GM12878 (cell line): Measurements from ENCODE around the gene UVRAG.
"Not testable (repeated sequence)": the region's sequence is repeated elsewhere in the genome, so short reads cannot be mapped to it uniquely, and the experiment has no call there.

Experiments
- CEBPB ChIP-seq, 2 experiments: fragments of 150-350 bp in 1 of 2; IDR thresholded peaks; 2 replicates each; pipeline ENCODE4 v1.6.1; 2012 to 2014; ENCODE audit warnings: low read depth in 2 of 2, low read length in 2 of 2, borderline replicate concordance in 1 of 2, inconsistent platforms in 1 of 2
- CTCF ChIP-seq, 3 experiments: IDR thresholded peaks in 2 of 3; conservative IDR thresholded peaks in 1 of 3; 2 replicates each; pipeline ENCODE4 v1.5.1; 2011; ENCODE audit warnings: low read depth in 3 of 3, low read length in 3 of 3, mild to moderate bottlenecking in 3 of 3, control low read depth in 2 of 3, moderate library complexity in 2 of 3, inconsistent platforms in 1 of 3, mixed read lengths in 1 of 3; ENCODE audit not compliant: control insufficient read depth in 2 of 3, insufficient read depth in 1 of 3; ENCODE audit errors: extremely low read depth in 1 of 3
- EP300 ChIP-seq, 2 experiments: fragments of 150-350 bp in 1 of 2; IDR thresholded peaks; 2 replicates each; pipeline ENCODE4 v1.6.1; 2011 to 2012; ENCODE audit warnings: low read depth in 2 of 2, low read length in 2 of 2, borderline replicate concordance in 1 of 2, improper control_type of control experiment in 1 of 2, inconsistent platforms in 1 of 2; ENCODE audit not compliant: control insufficient read depth in 1 of 2
- ESRRA ChIP-seq: IDR thresholded peaks from 2 replicates; pipeline ENCODE4 v1.6.1; 2012; ENCODE audit warnings: mild to moderate bottlenecking, low read length, improper control_type of control experiment
- ETV6 ChIP-seq, 2 experiments: fragments of 450-650 bp in 1 of 2; IDR thresholded peaks in 1 of 2; conservative IDR thresholded peaks in 1 of 2; 2 replicates each; pipeline ENCODE4 v1.6.1; 2014; ENCODE audit warnings: antibody characterized with exemption in 1 of 2, borderline replicate concordance in 1 of 2, low read depth in 1 of 2, mild to moderate bottlenecking in 1 of 2, moderate library complexity in 1 of 2
- KDM1A ChIP-seq: fragments of 200-600 bp; sonication (generic); IDR thresholded peaks from 2 replicates; pipeline ENCODE4 v1.6.1; 2016; ENCODE audit warnings: borderline replicate concordance
- MEF2A ChIP-seq: IDR thresholded peaks from 2 replicates; pipeline ENCODE4 v1.6.1; 2011; ENCODE audit warnings: low read depth, mild to moderate bottlenecking, low read length, moderate library complexity; ENCODE audit not compliant: insufficient read depth
- MXI1 ChIP-seq: fragments of 150-350 bp; IDR thresholded peaks from 2 replicates; pipeline ENCODE4 v1.6.1; 2011; ENCODE audit warnings: low read depth, mild to moderate bottlenecking, inconsistent platforms, low read length, improper control_type of control experiment
- NFYB ChIP-seq: IDR thresholded peaks from 2 replicates; pipeline ENCODE4 v1.6.1; 2011; ENCODE audit warnings: low read depth, mild to moderate bottlenecking, low read length, improper control_type of control experiment, moderate library complexity; ENCODE audit not compliant: insufficient read depth
- POLR2A ChIP-seq: IDR thresholded peaks from 2 replicates; pipeline ENCODE4 v1.6.1; 2011; ENCODE audit warnings: low read depth, mild to moderate bottlenecking, low read length
- POLR2AphosphoS5 ChIP-seq: IDR thresholded peaks from 2 replicates; pipeline ENCODE4 v1.6.1; 2011; ENCODE audit warnings: mild to moderate bottlenecking, low read length, inconsistent platforms
- TBL1XR1 ChIP-seq: IDR thresholded peaks from 2 replicates; pipeline ENCODE4 v1.6.1; 2012; ENCODE audit warnings: low read depth, low read length, improper control_type of control experiment
- TCF12 ChIP-seq: IDR thresholded peaks from 2 replicates; pipeline ENCODE4 v1.6.1; 2011; ENCODE audit warnings: low read depth, mild to moderate bottlenecking, low read length
- YY1 ChIP-seq: IDR thresholded peaks from 2 replicates; pipeline ENCODE4 v1.6.1; 2011; ENCODE audit warnings: low read depth, mild to moderate bottlenecking, low read length

- not testable (repeated sequence) for TF ChIP-seq CEBPB (IDR thresholded peaks at IDR 0.05; ENCODE audit: borderline replicate concordance in 1 of 2, low read depth in 2 of 2, low read length in 2 of 2); NFYB; ETV6 (conservative IDR thresholded peaks at IDR 0.05 in 1 of 2, IDR thresholded peaks at IDR 0.05 in 1 of 2; ENCODE audit: borderline replicate concordance in 1 of 2, low read depth in 1 of 2); CTCF (IDR thresholded peaks at IDR 0.05 in 2 of 3, conservative IDR thresholded peaks at IDR 0.05 in 1 of 3; ENCODE audit: control insufficient read depth in 2 of 3, extremely low read depth in 1 of 3, insufficient read depth in 1 of 3, low read depth in 3 of 3, low read length in 3 of 3); POLR2A; YY1; MXI1; TCF12; MEF2A; EP300 (IDR thresholded peaks at IDR 0.05; ENCODE audit: borderline replicate concordance in 1 of 2, control insufficient read depth in 1 of 2, low read depth in 2 of 2, low read length in 2 of 2); TBL1XR1; ESRRA; POLR2AphosphoS5; KDM1A
Measured at GRCh38 chr11:75853563-75853962, 38.6 kb downstream of the UVRAG start.
